HepG2 (cell line): ENCODE results near the gene PHIP. TPM values are rescaled to one million over a fixed set of nuclear protein-coding genes. Genes with fewer than 3 reads are reported as not detected.

Experiments
- ATAC-seq: fragments of 200-7000 bp; cut with Tn5 transposase; 3 replicates; pipeline ENCODE4 v1.9.1; 2020; ENCODE audit warnings: mild to moderate bottlenecking, moderate library complexity
- BruUV-seq: library from RNA; stranded (reverse); fragments of 400-500 nt; replicated peaks from 2 replicates; lab custom pipeline; 2021; lab: Mats Ljungman, UMichigan
- CTCF ChIA-PET: fragments of 300-600 bp; formaldehyde crosslinking; extraction: SDS; loops from one replicate; lab custom pipeline; 2021; ENCODE audit warnings: low total read pairs, inconsistent platforms, low intra/inter-chr PET ratio; lab: Yijun Ruan, JAX
- POLR2A ChIA-PET: fragments of 350-600 bp; sonication (Branson Sonifier 250); formaldehyde crosslinking; loops from one replicate; lab custom pipeline; 2020; ENCODE audit warnings: antibody characterized with exemption, inconsistent platforms; lab: Yijun Ruan, JAX
- DNase-seq: peaks from one replicate; pipeline ENCODE4 v3.0.0-alpha.2; 2015; ENCODE audit warnings: low spot score
- FAIRE-seq: peaks from 3 replicates; lab custom pipeline; 2011; peaks lifted over from hg19 to GRCh38; lab: Jason Lieb, UNC
- H2AFZ ChIP-seq: one replicate; pipeline ENCODE4 v1.6.1; 2011; ENCODE audit warnings: low read length, inconsistent platforms
- H3K27ac ChIP-seq: fragments of 300-600 bp; 3 replicates; pipeline ENCODE4 v1.8.0; 2011; ENCODE audit warnings: mixed run types, mild to moderate bottlenecking, mixed read lengths, low read length, inconsistent platforms; ENCODE audit not compliant: insufficient read depth; ENCODE audit errors: extremely low read length
- H3K27me3 ChIP-seq, 2 experiments: fragments of 200-600 bp in 1 of 2; 2 replicates in 1 of 2; 3 replicates in 1 of 2; pipeline versions ENCODE4 v1.6.0 to v1.8.0; 2011; ENCODE audit warnings: low read length in 2 of 2, mild to moderate bottlenecking in 2 of 2, moderate library complexity in 2 of 2, inconsistent platforms in 1 of 2; ENCODE audit not compliant: insufficient read depth in 2 of 2, control insufficient read depth in 1 of 2
- H3K36me3 ChIP-seq, 2 experiments: fragments of 200-600 bp in 1 of 2; replicated peaks in 1 of 2; 2 replicates in 1 of 2; 3 replicates in 1 of 2; pipeline versions ENCODE4 v1.5.1 to v1.8.0; 2011; ENCODE audit warnings: low read length in 2 of 2, inconsistent platforms in 1 of 2; ENCODE audit not compliant: insufficient read depth in 2 of 2, control insufficient read depth in 1 of 2
- H3K4me1 ChIP-seq: 2 replicates; pipeline ENCODE4 v1.5.1; 2012; ENCODE audit warnings: low read length, inconsistent platforms; ENCODE audit not compliant: insufficient read depth
- H3K4me2 ChIP-seq: 2 replicates; pipeline ENCODE4 v1.6.0; 2011; ENCODE audit warnings: low read depth, low read length, inconsistent platforms
- H3K4me3 ChIP-seq, 3 experiments: fragments of 200-600 bp in 1 of 3; sonication (generic), shearing (Covaris generic) in 1 of 3; replicated peaks in 1 of 3; 2 replicates each; pipeline ENCODE4 v1.5.1; 2011 to 2016; ENCODE audit warnings: low read length in 3 of 3, inconsistent platforms in 2 of 3, low read depth in 2 of 3, mild to moderate bottlenecking in 2 of 3, control low read depth in 1 of 3, mixed read lengths in 1 of 3; ENCODE audit not compliant: insufficient read depth in 1 of 3
- H3K79me2 ChIP-seq: one replicate; pipeline ENCODE4 v1.6.1; 2011; ENCODE audit warnings: low read length, inconsistent platforms; ENCODE audit not compliant: insufficient read depth
- H3K9ac ChIP-seq: 2 replicates; pipeline ENCODE4 v1.6.0; 2011; ENCODE audit warnings: mild to moderate bottlenecking, low read depth, low read length, inconsistent platforms; ENCODE audit not compliant: insufficient read depth
- H3K9me3 ChIP-seq: 2 replicates; pipeline ENCODE4 v1.5.1; 2012; ENCODE audit warnings: mild to moderate bottlenecking, low read length
- H4K20me1 ChIP-seq: 2 replicates; pipeline ENCODE4 v1.6.0; 2011; ENCODE audit warnings: inconsistent platforms, mild to moderate bottlenecking, low read length, moderate library complexity; ENCODE audit not compliant: insufficient read depth
- E2F2 ChIP-seq: sonication (generic); formaldehyde crosslinking; IDR thresholded peaks from 2 replicates; pipeline ENCODE4 v1.4.0; 2020; ENCODE audit warnings: missing genetic modification reagents, borderline replicate concordance
- HOXA5 ChIP-seq: sonication (generic); formaldehyde crosslinking; IDR thresholded peaks from 2 replicates; pipeline ENCODE4 v1.4.0; 2020; ENCODE audit warnings: missing genetic modification reagents
- MTF1 ChIP-seq: sonication (generic); formaldehyde crosslinking; IDR thresholded peaks from 2 replicates; pipeline ENCODE4 v1.5.0; 2020; ENCODE audit warnings: missing genetic modification reagents
- SETDB1 ChIP-seq: sonication (generic); formaldehyde crosslinking; IDR thresholded peaks from 2 replicates; pipeline ENCODE4 v1.5.1; 2020; ENCODE audit warnings: missing genetic modification reagents, mild to moderate bottlenecking, borderline replicate concordance
- TOE1 ChIP-seq: sonication (generic); formaldehyde crosslinking; IDR thresholded peaks from 2 replicates; pipeline ENCODE4 v1.4.0; 2020; ENCODE audit warnings: mild to moderate bottlenecking, missing genetic modification reagents
- U2AF2 ChIP-seq: fragments of 200-400 bp; formaldehyde crosslinking; IDR thresholded peaks from 2 replicates; pipeline ENCODE4 v1.6.1; 2017; ENCODE audit warnings: low read depth, mild to moderate bottlenecking, low read length
- ZNF34 ChIP-seq: sonication (generic); formaldehyde crosslinking; IDR thresholded peaks from 2 replicates; pipeline ENCODE4 v1.4.0; 2020; ENCODE audit warnings: mild to moderate bottlenecking, missing genetic modification reagents, borderline replicate concordance
- ZNF790 ChIP-seq: sonication (generic); formaldehyde crosslinking; IDR thresholded peaks from 2 replicates; pipeline ENCODE4 v1.8.0; 2022; ENCODE audit warnings: missing genetic modification reagents, mild to moderate bottlenecking, borderline replicate concordance
- WGBS: methylation state at CpG from one replicate; pipeline ENCODE4 v1.1.6; 2017; ENCODE audit warnings: low lambda C conversion rate; 5-methylcytosine and 5-hydroxymethylcytosine counted together
- in situ Hi-C: cut with HindIII; loops from 2 replicates; pipeline ENCODE4 v1.10.0; 2017; ENCODE audit warnings: low pct_unique_long_range_greater_than_20kb; ENCODE audit not compliant: extremely low pct_ligation_motif_present
- intact Hi-C: fragments of 100-400 bp; cut with micrococcal nuclease; formaldehyde crosslinking; loops from one replicate; pipeline ENCODE4 v1.10.0; 2022; ENCODE audit not compliant: unreplicated experiment
- polyA plus RNA-seq, 8 experiments: library from polyadenylated mRNA; depleted of rRNA in 3 of 8; stranded (reverse) in 7 of 8; unstranded in 1 of 8; fragments of >200 nt; fragmentation: Illumina TruSeq in 4 of 8; extraction: Trizol in 4 of 8; gene quantifications; 2 replicates each; pipeline versions ENCODE4 v1.2.1 to v1.2.3, GENCODE V29; 2011 to 2016; ENCODE audit warnings: low read depth in 4 of 8, missing spikeins in 1 of 8, mixed read lengths in 1 of 8; ENCODE audit not compliant: insufficient read depth in 1 of 8
- total RNA-seq, 5 experiments: library from RNA; depleted of rRNA; stranded (reverse); fragments of >200 nt; fragmentation: Illumina TruSeq; extraction: Trizol; gene quantifications; 2 replicates each; pipeline ENCODE4 v1.2.3, GENCODE V29; 2016; ENCODE audit warnings: low read depth in 1 of 5
- TF ChIP-seq, protein P1 (sequence below): sonication (generic); formaldehyde crosslinking; IDR thresholded peaks from 2 replicates; pipeline ENCODE4 v1.5.0; 2020; ENCODE audit warnings: missing genetic modification reagents, mild to moderate bottlenecking, borderline replicate concordance

PHIP gene
- total and polyA plus RNA-seq, 2 of the 13 experiments (the other 11 are each of a cell fraction or from before 2014, with no cell fraction given), result 6.5 to 23.5 TPM

DNA sequence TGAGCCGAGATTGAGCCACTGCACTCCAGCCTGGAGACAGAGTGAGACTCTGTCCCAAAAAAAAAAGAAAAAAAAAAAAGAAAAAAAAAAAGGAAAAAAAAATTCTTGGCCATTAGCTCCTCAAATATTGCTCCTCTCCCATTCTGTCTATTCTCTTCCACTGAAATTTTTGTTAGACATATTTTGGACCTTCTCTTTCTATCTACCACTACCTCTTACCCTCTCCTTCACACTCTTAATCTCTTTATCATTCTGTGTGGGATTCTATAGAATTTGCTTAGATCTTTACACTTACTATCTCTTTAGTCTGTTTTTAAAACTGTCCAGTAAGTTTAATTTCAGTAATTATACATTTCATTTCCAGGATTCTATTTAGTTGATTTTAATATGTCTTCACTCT is 125.7 kb downstream of the PHIP start:
- peaks cover 9 to 59% of the 10 kb centered on the region in 2 experiments for H3K36me3 ChIP-seq
- H4K20me1 ChIP-seq, result no peaks in the 10 kb centered on the region
- FAIRE-seq, result no peak
- CTCF ChIA-PET, result no interaction called here
- DNase-seq, result no peak
- BruUV-seq, result no TSS peak
- peaks cover 22% of the 10 kb centered on the region for H3K9me3 ChIP-seq
- in situ Hi-C loops, result no loop called here
- H3K27me3 ChIP-seq, result no peaks in the 10 kb centered on the region
- POLR2A ChIA-PET, result no interaction called here
- H3K4me2 ChIP-seq, result no peak overlapping the region
- H3K9ac ChIP-seq, result no peak overlapping the region
- H2AFZ ChIP-seq, result no peak overlapping the region
- intact Hi-C loops, result no loop called here
- WGBS, result 92% methylated on average over 1 of the region's 1 CpG
- no peaks in the 10 kb centered on the region for H3K4me1 ChIP-seq
- H3K27ac ChIP-seq, result no peak overlapping the region
- ATAC-seq, result no peak
- H3K4me3 ChIP-seq, result no peak overlapping the region
- H3K79me2 ChIP-seq, result no peaks in the 10 kb centered on the region
- TF ChIP-seq HOXA5 (CRISPR knock-in tag) (no peak), MTF1 (CRISPR knock-in tag) (no peak), E2F2 (CRISPR knock-in tag) (no peak), SETDB1 (CRISPR knock-in tag) (no peak), TOE1 (CRISPR knock-in tag) (no peak), ZNF790 (CRISPR knock-in tag) (no peak), U2AF2 (no peak), ZNF34 (no peak)
- TF ChIP-seq, protein P1, sequence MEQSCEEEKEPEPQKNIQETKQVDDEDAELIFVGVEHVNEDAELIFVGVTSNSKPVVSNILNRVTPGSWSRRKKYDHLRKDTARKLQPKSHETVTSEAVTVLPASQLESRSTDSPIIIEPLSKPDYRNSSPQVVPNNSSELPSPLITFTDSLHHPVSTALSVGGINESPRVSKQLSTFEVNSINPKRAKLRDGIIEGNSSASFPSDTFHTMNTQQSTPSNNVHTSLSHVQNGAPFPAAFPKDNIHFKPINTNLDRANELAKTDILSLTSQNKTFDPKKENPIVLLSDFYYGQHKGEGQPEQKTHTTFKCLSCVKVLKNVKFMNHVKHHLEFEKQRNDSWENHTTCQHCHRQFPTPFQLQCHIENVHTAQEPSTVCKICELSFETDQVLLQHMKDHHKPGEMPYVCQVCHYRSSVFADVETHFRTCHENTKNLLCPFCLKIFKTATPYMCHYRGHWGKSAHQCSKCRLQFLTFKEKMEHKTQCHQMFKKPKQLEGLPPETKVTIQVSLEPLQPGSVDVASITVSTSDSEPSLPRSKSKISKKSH, result no peak
